Memory B cell (primary cell): ENCODE results near the gene TNKS1BP1.
"Not testable (repeated sequence)": the region's sequence is repeated elsewhere in the genome, so short reads cannot be mapped to it uniquely, and the experiment has no call there.

Experiments used
- ATAC-seq: fragments of 150-1000 bp; cut with Tn5 transposase; 2 replicates; pipeline ENCODE4 v1.10.0; 2021; ENCODE audit warnings: low read depth, mild to moderate bottlenecking, moderate library complexity
- DNase-seq, 2 donors: peaks; one replicate each; pipeline ENCODE4 v3.0.0; 2022; ENCODE audit warnings: low spot score in 2 of 2
- H3K27ac Mint-ChIP-seq: one replicate; pipeline ENCODE4 v1.8.0; 2022; ENCODE audit warnings: mild to moderate bottlenecking, moderate library complexity, mixed read lengths
- H3K27me3 Mint-ChIP-seq: one replicate; pipeline ENCODE4 v1.8.0; 2022; ENCODE audit warnings: mixed read lengths
- H3K36me3 Mint-ChIP-seq: one replicate; pipeline ENCODE4 v1.8.0; 2022; ENCODE audit warnings: mild to moderate bottlenecking, mixed read lengths
- H3K4me1 Mint-ChIP-seq: one replicate; pipeline ENCODE4 v1.8.0; 2022; ENCODE audit warnings: mixed read lengths
- H3K4me3 Mint-ChIP-seq: one replicate; pipeline ENCODE4 v1.8.0; 2022; ENCODE audit warnings: mild to moderate bottlenecking, moderate library complexity, mixed read lengths
- H3K9me3 Mint-ChIP-seq: one replicate; pipeline ENCODE4 v1.8.0; 2022; ENCODE audit warnings: mixed read lengths

The TNKS1BP1 gene

GRCh38 chr11:57294225-57295131 lies 30.3 kb downstream of the TNKS1BP1 start:
- no peak overlapping the region for H3K4me3 Mint-ChIP-seq

DNA sequence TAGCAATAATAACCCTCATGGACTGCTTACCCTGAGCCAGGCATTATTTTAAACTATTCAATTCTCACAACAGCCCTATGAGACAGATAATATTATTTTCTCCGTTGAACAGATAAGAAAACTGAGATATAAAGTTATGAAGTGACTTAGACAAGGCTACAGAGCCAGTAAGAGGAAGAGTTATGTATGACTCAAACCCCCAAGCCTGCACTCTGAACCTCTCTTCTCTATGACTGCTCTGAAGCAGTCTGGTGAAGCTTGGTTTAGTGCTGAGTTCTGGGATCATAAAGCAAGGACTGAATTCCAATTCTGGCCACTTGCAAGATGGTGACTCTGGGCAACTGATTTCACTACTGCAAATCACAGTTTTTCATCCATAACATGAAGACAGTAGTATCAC lies 34.5 kb downstream of the TNKS1BP1 start:
- Mint-ChIP-seq H3K36me3 (peaks cover 3% of the 10 kb centered on the region), H3K27me3 (peaks cover 6% of the 10 kb centered on the region), H3K4me1 (no peaks in the 10 kb centered on the region), H3K4me3 (no peak overlapping the region), H3K9me3 (peaks cover 2% of the 10 kb centered on the region), H3K27ac (no peak overlapping the region)
- ATAC-seq (no peak), DNase-seq (no peak)

More at GRCh38 chr11:57294225-57295131, 30.3 kb downstream of the TNKS1BP1 start:
- Mint-ChIP-seq H3K4me1 (no peaks in the 10 kb centered on the region), H3K27me3 (peaks cover 2% of the 10 kb centered on the region), H3K27ac (no peak overlapping the region), H3K9me3 (peaks cover 7% of the 10 kb centered on the region), H3K36me3 (peaks cover 12% of the 10 kb centered on the region)
- DNase-seq (no peak), ATAC-seq (no peak)

DNA sequence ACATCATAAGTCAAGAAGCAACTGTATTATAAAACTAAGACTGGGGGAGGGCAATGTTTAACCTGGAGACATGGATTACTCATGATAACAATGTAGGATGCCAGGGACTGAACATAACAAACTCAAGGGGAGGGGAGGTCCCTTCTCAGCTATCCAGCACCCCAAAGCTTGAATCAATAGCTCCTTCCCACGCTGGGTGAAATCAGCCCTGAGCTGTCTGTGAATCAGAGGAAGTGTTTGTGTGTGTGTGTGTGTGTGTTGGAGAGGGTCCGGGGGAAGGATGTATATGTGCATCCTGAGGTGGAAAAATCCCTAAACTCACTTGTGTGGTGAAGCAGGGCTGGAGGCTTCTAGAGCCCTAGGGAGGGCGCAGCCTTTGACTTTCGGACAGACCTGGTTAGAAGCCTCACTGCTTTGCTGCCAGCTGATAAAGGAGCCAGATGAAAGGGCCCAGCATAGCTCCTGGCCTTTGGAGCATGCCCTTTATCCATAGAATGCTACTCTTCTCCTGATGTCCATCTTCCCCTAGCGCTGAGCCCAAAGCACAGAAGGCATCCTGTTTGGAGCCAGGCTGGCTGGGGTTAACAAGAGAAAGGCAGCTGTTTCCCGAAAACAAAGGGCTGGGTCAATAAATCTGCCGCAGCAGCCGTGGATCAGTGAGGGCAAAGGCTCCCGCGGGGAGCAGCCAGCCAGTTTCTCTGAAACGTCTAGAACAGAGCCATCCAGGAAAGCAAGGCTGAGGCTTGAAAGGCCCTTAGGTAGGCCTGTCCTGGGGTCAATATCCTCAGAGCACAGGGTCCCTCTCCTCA lies 35.8 kb downstream of the TNKS1BP1 start:
- H3K27ac Mint-ChIP-seq, result no peak overlapping the region
- H3K4me1 Mint-ChIP-seq, result no peaks in the 10 kb centered on the region
- H3K9me3 Mint-ChIP-seq, result peaks cover 2% of the 10 kb centered on the region
- ATAC-seq (no peak), DNase-seq (no peak)
- peaks cover 3% of the 10 kb centered on the region for H3K36me3 Mint-ChIP-seq
- no peak overlapping the region for H3K4me3 Mint-ChIP-seq
- H3K27me3 Mint-ChIP-seq, result peaks cover 8% of the 10 kb centered on the region

DNA sequence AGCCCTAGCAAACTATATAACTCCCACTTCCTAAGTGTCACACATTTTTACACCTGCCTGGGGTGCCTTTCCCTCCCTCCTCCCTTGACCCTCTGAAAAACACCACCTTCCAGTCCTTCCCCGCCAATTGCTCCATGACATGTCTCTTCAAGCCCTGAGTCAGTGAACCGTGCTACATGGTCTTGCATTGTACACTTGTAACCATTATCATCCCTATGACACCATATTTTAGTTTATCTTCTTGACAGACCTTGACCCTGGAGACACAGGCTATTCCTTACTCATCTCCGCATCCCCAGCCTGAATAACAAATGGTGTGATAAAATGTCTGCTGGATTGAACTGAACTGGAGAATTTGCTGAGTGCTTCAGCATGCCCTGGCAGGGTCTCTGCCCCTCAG lies 36.9 kb downstream of the TNKS1BP1 start:
- H3K36me3 Mint-ChIP-seq, result peaks cover 3% of the 10 kb centered on the region
- H3K27me3 Mint-ChIP-seq, result peaks cover 8% of the 10 kb centered on the region
- DNase-seq, result no peak
- no peak overlapping the region for H3K27ac Mint-ChIP-seq
- no peaks in the 10 kb centered on the region for H3K4me1 Mint-ChIP-seq
- H3K4me3 Mint-ChIP-seq, result no peak overlapping the region
- no peak for ATAC-seq
- peaks cover 2% of the 10 kb centered on the region for H3K9me3 Mint-ChIP-seq

DNA sequence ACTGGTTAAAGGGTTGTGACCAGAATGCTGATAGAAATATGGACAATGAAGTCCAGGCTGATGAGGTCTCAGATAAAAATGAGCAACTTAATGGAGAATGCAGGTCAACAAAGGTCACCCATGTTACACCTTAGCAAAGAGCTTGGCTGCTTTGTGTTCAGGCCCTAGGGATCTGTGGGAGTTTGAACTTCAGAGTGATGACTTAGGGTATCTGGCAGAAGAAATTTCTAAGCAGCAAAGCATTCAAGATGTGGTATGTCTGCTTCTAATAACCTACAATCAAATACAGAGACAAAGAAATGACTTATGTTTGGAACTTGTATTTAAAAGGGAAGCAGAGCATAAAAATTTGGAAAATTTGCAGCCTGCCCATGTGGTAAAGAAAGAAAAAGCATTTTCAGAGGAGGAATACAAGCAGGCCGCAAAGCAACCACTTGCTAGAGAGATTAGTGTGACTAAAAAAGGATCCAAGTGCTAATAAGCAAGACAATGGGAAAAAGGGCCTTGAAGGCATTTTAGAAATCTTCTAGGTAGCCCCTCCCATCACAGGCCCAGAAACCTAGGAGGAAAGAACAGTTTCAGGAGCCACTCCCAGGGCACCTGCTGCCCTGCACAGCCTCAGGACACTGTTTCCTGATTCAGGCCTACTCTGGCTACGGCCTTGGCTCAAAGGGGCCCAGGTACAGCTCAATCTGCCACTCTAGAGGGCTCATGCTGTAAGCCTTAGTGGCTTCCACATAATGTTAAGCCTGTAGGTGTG lies 41.3 kb downstream of the TNKS1BP1 start:
- Mint-ChIP-seq H3K27me3 (peaks cover 14% of the 10 kb centered on the region), H3K9me3 (peaks cover 2% of the 10 kb centered on the region), H3K4me1 (no peaks in the 10 kb centered on the region), H3K36me3 (peaks cover 3% of the 10 kb centered on the region), H3K27ac (no peak overlapping the region), H3K4me3 (no peak overlapping the region)
- ATAC-seq (no peak), DNase-seq (no peak)

GRCh38 chr11:57281546-57281945 lies 43.2 kb downstream of the TNKS1BP1 start:
- not testable (repeated sequence) for H3K9me3 Mint-ChIP-seq, ATAC-seq, DNase-seq, H3K27ac Mint-ChIP-seq, H3K4me3 Mint-ChIP-seq, H3K4me1 Mint-ChIP-seq, H3K36me3 Mint-ChIP-seq
- peaks cover 12% of the 10 kb centered on the region for H3K27me3 Mint-ChIP-seq

GRCh38 chr11:57279116-57279515 lies 45.6 kb downstream of the TNKS1BP1 start:
- no peak for DNase-seq
- Mint-ChIP-seq H3K4me3 (no peak overlapping the region), H3K27ac (no peak overlapping the region), H3K4me1 (peaks cover 2% of the 10 kb centered on the region), H3K27me3 (peaks cover 13% of the 10 kb centered on the region), H3K9me3 (peaks cover 3% of the 10 kb centered on the region), H3K36me3 (peaks cover 2% of the 10 kb centered on the region)
- ATAC-seq, result no peak

DNA sequence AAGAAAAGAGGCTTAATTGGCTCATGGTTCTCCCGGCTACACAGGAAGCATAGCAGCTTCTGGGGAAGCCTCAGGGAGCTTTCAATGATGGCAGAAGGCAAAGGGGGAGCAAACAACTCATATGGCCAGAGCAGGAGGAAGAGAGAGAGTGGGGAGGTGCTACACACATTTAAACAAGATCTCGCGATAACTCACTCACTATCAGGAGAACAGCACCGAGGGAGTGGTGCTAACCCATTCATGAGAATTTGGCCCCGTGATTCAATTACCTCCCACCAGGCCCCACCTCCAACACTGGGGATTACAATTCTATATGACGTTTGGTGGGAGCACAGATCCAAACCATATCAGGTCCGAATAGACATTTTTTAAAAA lies 46.0 kb downstream of the TNKS1BP1 start:
- no peak for DNase-seq
- Mint-ChIP-seq H3K27ac (no peak overlapping the region), H3K27me3 (peaks cover 15% of the 10 kb centered on the region), H3K36me3 (peaks cover 3% of the 10 kb centered on the region), H3K4me3 (no peak overlapping the region), H3K9me3 (peaks cover 5% of the 10 kb centered on the region), H3K4me1 (peaks cover 2% of the 10 kb centered on the region)
- ATAC-seq, result no peak

- peak; percentile 38 for ATAC-seq
- Mint-ChIP-seq H3K27me3 (peaks cover 15% of the 10 kb centered on the region), H3K4me1 (peaks cover 2% of the 10 kb centered on the region), H3K36me3 (peaks cover 3% of the 10 kb centered on the region), H3K27ac (no peak overlapping the region), H3K4me3 (no peak overlapping the region), H3K9me3 (peaks cover 10% of the 10 kb centered on the region)
- DNase-seq, result peak in 1 of 2 donors; percentile 13
Observed at GRCh38 chr11:57277845-57278720, 46.7 kb downstream of the TNKS1BP1 start.

- H3K4me3 Mint-ChIP-seq, result no peak overlapping the region
- H3K36me3 Mint-ChIP-seq, result peaks cover 3% of the 10 kb centered on the region
- ATAC-seq (no peak), DNase-seq (no peak)
- peaks cover 2% of the 10 kb centered on the region for H3K4me1 Mint-ChIP-seq
- no peak overlapping the region for H3K27ac Mint-ChIP-seq
- H3K9me3 Mint-ChIP-seq, result peaks cover 10% of the 10 kb centered on the region
- peaks cover 17% of the 10 kb centered on the region for H3K27me3 Mint-ChIP-seq
Observed at GRCh38 chr11:57276971-57277675, 47.6 kb downstream of the TNKS1BP1 start.

GRCh38 chr11:57276169-57276970 lies 48.4 kb downstream of the TNKS1BP1 start:
- Mint-ChIP-seq H3K27ac (no peak overlapping the region), H3K4me3 (no peak overlapping the region), H3K36me3 (peaks cover 3% of the 10 kb centered on the region), H3K4me1 (peaks cover 2% of the 10 kb centered on the region), H3K9me3 (peaks cover 10% of the 10 kb centered on the region), H3K27me3 (peaks cover 15% of the 10 kb centered on the region)
- ATAC-seq (no peak), DNase-seq (no peak)

GRCh38 chr11:57275582-57275981 lies 49.2 kb downstream of the TNKS1BP1 start:
- peaks cover 10% of the 10 kb centered on the region for H3K9me3 Mint-ChIP-seq
- H3K27me3 Mint-ChIP-seq, result peaks cover 15% of the 10 kb centered on the region
- H3K4me1 Mint-ChIP-seq, result peaks cover 2% of the 10 kb centered on the region
- ATAC-seq (no peak), DNase-seq (no peak)
- no peak overlapping the region for H3K27ac Mint-ChIP-seq
- peaks cover 3% of the 10 kb centered on the region for H3K36me3 Mint-ChIP-seq
- no peak overlapping the region for H3K4me3 Mint-ChIP-seq
